NCI-H69 (cell line): ENCODE measurements around the gene REEP1.
"Not testable (repeated sequence)": the region's sequence is repeated elsewhere in the genome, so short reads cannot be mapped to it uniquely, and the experiment has no call there.

Experiments used
- DNase-seq: peaks from one replicate; lab custom pipeline; 2025; lab: John Stamatoyannopoulos, UW

Gene REEP1

DNA sequence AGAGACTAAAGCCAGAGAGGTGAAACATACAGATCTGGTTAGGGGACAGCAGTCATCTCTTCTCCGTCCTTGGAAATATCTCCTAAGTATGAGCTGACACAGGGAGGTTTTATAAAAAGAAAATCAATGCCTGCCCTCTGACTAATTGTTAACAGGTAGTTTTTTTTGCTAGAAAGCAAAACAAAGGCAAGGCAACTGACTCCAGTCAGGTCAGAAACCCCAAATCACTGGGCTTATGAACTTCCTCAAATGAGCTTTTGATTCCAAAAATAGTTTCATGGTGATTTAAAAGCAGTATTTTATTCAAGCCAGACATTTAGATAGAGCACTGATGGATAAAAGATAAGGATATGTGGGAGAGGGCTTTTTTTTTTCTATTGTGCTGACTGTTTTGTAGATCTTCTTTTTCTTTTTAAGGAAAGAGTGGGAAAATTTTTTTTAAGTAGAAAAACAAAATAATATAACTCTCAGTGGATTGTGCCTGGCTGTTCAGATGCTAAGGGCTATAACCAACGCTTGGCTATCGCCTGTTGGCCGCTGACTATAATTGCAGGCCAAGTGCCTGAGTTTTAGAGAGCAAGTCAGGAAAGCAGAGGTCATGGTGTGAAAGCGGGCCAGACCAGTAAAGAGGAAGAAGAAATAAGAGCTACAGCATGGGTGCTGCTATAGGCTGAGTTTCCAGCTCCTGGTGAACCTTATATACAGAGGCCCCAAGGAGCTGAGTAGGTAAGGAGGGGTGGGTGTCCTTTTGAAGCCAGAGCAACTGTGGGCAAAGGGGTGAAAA is 93.3 kb downstream of the REEP1 start:
- no peak for DNase-seq

DNA sequence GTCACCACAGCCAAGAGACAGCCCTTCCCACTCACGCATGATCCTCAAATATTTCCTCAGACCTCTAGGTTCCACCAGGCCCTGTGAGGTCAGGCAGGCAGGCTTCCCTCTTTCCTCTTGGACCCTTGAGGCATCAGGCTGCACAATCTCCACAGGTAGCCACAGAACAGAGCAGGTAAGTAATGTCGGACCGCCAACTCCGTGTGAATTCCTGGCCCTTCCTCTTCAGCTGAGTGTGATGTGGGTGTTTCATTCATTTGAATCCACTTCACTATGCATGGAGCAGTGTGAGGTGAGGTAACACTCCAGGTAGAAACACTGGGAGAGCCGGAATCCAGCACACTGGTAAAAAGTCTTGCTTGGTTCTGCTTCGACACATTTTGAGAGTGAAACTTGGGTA is 94.2 kb downstream of the REEP1 start:
- no peak for DNase-seq

DNA sequence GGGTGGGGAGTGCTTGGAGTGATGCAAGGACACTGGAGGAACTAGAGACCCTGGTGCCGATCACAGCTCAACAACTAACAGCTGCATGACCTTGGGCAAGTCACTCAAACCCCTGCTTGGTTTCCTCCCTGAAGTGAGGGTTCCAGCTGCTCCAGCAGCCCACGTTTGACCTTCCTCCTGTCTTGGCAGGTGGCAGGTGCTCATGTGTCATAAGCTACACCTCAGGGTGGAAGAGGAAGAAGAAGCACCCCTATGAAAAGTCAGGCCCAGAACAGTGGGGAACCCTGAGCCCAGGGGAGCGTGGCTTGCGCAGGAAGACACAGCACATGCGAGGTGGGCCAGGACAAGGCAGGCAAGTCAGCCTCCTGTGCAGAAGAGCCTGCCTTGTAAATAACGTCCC is 95.8 kb downstream of the REEP1 start:
- DNase-seq: no peak

DNA sequence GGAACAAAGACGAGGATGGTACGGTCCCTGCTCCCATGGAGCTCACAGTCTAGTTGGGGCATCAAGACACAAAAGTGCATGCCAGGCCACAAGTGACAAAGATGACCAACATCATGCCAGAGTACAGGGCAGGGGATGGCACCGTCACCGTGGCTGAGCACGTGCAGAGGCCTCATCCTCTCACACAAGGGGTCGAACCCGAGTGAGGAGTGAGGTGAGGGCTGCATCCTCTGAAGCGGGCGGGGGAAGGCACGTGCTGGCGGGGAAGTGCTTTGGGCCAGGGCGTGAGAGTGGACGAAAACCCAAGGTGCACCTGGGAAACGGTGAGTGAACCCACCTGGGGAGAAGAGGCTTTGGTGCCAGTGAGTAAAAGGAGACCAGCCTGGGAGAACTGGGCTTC is 97.2 kb downstream of the REEP1 start:
- DNase-seq: no peak

DNA sequence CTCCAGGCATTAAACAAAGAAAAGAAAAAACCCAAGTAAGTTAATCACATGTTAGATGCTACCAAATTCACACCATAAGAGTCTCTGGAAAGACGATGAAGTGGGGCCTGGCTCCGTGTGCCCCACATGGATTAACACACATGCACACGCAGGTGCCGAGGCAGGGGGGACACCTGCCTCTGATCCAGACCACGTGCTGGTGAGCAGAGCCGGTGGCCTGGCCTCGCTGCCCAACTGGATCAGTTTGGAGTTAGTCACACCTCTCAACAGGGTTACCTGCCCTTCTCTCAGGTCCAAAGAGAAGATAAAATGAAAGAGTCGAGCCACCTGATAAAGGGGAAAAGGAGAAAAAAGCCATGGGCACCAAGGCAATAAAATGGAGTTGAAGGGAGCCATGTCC is 97.7 kb downstream of the REEP1 start:
- no peak for DNase-seq

DNA sequence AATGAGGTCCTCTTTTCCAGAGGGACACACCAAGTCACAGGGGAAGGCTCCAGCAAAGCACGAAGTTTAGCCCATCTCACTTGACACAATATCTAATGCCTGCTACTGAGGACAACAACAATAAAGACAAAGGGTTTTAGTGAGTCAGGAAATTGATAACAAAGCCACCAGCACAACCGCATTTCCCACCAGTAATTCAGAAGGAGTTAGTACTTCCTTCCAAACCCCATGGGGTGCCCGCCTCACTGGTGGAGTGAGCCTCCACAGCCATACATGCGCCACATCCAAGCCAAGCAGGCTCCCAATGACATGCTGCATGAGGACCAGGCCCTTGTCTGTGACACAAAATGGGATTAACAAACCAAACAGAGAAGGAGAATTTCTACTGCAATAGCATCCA is 98.1 kb downstream of the REEP1 start:
- no peak for DNase-seq

DNA sequence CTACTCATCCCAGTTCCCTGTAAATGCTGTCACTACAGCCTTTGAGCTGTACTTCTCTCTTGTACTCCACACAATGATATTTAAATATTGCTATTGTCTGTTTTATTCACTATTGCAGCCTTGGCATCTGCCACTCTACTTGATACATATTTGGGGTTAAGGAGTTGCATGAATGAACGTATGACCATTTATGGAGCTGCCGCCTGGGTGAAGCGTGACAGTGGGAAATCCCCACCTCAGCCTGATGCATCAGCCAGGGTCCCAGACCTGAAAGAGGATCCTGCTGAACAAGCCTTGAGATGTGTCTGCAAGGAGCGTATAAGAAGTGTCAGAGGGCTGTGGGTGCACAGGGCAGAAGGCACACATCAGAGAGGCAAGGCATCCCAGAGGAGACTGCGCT is 99.1 kb downstream of the REEP1 start:
- DNase-seq: no peak

DNA sequence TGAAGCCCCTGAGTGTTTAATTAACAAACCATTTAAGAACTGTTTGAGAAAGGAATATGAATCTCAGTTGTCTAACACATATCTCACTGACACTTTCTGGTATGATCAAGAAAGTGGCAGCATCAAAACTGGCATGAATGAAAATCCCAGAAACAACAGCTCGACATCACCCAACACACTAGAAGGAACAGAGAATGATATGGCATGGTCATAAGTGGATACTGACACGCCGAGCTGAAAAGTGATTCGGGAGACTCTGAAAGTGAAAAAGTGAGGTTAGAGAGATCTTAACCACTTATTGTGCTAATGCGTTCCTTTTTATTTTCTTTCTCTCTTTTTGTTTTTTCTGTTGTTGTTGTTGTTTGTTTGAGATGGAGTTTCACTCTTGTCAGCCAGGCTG is 100.3 kb downstream of the REEP1 start:
- no peak for DNase-seq

DNA sequence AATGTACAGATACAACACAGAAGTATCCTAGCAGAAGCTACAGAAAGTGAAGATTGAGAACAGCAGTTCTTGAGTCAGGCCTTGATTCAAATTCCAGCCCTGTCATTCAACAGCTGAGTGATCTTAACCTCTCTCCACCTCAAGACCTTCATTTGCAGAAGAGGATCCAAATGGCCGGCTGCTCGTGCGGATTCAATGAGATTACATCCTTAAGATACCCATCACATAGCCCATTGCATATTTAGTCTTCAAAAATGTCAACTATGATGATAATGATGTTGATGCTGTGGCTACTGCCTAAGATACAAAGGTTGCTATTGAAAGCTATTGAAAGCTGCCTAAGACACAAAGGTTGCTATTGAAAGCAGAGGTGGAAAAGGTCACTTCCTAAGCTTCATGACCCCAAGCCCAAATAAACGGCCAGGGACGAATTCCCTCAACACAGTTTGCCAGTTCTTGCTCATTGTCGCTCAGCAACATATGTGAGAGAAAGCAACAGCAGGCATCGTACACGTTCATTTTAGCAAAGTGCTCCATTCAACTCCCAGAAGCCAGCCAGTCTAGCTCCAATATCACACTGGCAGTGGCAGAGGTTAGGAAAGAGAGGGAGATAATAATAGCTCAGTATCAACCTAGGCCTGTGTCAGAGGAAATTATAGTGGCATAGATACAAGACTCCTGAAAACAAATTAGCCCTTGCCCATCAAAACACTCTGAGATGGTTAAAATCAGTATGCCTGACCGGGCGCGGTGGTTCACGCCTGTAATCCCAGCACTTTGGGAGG is 102.0 kb downstream of the REEP1 start:
- DNase-seq: no peak

DNA sequence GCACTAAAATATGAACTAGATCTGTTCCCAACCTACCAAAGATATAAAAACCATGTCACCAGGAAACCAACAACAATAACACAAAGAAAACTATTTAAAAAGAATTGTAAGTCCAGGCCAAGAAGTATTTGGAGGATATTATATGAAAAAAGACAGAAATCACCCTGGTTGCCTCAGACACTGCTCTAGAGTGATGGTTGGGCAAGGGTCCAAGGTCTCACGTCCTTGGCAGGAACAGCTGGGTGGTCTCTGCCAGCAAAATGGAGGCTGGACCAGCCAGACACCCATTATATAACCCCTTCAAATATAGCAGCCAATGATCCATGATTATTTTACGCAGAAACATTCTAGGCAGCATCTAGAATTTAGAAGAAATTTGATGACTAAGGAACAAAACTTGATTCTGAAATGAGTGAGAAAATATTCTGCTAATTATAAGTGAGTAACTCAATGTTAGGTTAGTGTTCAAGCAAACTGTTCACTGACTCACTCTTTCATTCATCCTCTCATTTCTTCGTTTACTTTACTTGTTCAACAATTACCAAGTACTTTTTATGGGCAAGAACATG is 102.8 kb downstream of the REEP1 start:
- no peak for DNase-seq

DNA sequence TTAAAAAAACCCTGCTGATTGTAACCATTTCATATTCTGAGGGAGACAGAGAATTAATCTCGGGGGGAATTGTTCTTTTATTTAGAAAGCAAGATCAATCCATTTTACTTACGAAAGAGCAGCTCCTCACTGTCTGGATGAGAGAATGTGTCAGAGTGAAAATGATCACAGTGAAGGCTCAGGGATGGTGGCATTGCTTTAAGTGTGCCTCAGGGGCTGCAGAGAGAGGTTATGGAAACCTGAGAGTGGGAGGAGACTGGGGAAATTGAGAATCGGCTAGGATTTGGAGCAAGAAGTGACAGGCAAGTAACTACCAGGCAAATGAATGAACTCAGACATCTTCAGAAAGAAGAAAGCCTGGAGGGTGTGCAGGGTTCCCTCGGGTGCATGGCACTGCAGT is 104.0 kb downstream of the REEP1 start:
- DNase-seq: no peak

DNA sequence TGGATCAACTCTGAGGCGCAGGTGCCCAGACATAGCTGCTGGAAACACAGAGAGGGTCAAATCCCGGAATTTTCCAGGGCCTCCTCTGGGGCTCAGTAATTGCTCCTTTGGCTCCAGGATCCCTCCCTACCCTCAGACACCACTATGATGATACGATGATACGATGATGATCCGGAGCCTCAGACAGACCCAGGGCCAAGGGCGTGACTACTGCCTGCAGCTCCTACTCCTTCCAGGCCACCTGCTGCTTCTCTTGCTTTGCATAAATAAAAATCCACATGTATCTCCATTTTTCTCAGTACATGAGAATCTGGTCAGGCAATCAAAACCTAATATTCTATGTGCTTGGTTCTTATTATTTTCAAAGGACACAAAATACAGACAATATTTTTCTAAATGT is 104.5 kb downstream of the REEP1 start:
- DNase-seq: no peak

DNA sequence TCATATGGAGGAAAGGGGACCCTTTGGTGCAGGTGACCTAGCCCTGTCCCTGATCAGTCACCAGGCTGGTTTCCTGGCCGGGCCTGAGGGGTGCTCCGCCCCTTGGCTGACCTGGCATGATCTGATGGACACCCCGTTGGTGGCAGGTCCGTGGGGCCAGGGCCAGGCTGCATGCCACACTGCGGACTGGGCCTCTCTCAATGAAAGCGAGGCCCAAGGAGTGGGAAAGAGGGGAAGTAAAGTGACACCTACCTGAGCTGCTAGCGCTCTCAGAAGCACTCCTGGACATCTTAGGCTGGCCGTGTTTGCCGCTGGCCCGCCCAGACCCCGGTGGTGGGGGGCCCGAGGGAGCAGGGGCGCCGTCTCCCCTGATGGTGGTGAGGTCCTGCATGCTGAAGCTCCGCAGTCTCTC is 105.0 kb downstream of the REEP1 start:
- DNase-seq: no peak

DNA sequence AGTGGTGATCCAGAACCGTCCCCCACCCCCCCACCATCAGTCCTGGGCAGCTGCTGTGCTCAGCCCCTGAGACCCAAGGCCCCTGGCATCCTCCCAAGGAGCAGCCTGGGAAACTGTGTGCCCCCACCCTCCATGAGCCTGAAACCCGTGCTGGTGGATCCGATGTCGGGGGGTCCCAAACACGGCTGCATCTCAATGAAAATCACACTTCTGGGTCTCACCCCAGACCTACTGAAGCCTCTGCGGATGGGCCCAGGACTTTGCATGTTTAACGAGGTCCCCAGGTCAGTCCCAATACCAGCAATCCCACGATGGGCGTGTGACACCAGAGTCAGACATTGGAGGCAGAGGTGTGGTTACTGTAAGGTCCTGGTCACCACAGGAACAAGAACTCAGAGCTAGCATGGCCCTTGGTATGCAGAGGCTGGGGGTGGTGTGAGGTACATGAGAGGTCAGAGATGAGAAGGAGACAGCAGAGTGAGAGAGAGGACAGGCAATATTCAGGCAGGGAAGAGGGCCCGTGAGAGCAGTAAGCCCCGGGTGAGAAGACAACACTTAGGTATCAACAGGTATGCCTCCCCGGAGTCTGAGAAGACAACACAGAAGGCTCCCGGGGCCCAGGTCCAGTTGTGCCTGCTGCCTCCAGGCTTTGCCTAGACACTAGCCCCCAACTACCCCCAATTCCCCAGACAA is 105.6 kb downstream of the REEP1 start:
- no peak for DNase-seq

DNA sequence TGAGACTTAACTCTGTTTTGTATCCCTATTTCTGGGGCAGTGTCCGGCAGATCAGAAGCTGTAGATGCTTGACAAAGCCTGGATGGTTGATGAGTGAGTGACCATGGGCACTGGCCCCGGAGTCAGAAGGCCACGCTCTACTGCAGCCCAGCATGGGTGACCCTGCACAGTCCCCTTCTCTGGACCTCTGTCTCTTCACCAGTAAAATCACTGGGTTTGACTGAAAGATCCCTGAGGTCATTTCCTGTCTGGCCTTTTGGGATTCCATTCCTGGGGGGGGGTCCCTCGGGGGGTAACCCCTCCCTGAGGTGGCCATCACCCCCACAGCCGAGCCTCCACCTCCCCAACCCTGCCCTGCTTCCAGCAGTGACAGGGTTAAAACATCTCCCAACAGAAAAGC is 106.5 kb downstream of the REEP1 start:
- no peak for DNase-seq

DNA sequence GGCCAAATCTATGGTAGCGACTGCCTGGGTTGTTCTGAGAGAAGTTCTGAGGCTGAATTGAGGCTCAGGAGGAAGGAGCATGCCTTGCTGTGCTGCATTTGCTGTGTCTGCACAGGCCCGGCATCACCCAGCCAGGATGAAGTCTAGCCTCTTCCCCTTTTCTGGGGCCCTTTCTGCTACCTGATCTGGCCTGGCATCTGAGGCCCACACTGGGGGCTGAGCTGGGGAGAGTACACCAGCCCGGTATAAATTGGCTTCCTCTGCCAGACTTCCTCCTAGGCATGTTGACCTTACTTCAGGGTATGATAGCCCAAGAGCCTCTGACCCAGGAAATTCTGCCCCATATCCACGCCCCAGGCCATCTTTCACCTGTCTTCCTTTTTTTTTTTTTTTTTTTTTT is 108.2 kb downstream of the REEP1 start:
- no peak for DNase-seq

DNA sequence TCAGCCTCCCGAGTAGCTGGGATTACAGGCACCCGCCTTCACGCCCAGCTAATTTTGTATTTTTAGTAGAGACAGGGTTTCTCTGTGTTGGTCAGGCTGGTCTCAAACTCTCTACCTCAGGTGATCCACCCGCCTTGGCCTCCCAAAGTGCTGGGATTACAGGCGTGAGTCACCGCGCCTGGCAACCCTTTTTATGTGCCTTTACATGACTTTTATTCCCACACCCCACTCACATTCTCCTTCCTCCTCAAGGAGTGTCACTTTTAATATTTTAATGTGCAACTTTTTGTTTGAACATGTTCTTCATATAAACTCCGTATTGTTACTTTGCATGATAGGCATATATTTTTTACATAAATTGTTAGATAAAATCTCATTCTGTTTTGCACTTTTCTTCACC is 108.9 kb downstream of the REEP1 start:
- not testable (repeated sequence) for DNase-seq

DNA sequence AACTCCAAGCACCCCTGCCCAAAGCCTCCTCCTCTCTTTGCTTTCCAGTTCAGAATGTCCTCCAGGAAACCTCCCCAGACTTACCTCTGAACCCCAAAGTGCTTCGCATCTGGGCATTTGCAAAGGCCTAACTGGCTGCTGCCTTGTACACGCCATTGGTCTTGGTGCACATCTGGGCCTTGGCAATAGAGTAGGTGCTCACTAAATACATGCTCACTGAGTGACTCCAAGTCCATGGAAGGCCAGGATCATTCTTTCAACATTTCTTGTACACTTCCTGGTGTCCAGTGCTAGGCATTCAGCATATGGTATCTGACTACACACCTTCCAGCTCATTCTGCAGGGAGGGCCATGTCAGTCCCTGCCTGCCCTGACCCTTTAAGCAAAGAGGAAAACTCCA is 109.7 kb downstream of the REEP1 start:
- no peak for DNase-seq

DNA sequence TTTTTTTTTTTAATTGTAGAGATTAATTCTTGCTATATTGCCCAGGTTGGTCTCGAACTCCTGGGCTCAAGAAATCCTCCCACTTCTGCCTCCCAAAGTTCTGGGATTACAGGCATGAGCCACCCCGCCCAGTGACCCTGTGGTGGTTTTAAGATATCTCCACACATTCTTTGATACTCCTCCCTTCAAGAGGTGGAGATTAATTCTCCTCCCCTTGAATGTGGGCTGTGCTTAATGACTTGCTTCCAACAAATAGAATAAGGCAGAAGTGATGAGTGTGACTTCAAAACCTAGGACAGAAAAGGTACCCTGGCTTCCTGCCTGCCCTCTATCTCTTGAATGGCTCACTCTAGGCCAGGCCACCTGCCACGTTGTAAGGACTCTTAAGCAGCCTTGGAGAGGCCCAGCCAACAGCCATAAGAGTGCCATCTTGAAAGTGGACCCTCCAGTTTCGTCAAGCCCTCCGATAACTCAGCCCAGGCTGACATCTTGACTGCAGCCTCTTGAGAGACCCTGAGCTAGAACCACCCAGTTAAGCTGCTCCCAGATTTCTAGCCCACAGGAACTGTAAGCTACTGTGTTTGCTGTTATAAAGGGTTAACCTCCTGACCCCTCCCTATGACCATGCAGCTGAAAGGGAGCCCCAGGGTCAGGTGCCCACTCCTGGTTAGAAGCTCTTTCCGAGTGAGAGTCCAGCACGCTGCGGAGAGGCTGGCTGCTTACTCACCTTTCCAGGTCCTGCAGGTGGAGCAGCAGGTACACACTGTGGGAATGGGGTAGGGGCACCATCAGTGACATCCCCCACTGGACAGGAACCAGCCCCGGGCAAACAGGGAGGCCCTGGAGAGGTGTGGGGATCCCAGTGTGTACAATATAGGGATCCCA is 110.5 kb downstream of the REEP1 start:
- no peak for DNase-seq

DNA sequence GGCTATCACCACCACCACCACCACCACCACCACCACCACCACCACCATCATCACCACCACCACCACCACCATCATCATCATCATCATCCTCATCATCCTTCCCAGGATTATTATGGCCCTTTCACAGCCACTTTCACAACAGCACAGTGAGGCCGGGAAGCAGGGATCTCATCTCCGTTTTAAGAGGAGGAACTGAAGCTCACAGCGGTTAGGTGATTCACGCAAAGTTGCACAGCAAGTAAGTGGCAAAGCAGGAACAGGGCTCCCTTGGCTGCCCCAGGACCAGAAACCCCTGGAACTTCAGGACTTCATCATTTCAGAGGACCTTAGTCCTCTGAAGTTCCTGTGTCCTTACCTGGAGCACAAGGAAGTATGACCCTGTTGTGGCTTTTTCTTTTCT is 111.4 kb downstream of the REEP1 start:
- no peak for DNase-seq

DNA sequence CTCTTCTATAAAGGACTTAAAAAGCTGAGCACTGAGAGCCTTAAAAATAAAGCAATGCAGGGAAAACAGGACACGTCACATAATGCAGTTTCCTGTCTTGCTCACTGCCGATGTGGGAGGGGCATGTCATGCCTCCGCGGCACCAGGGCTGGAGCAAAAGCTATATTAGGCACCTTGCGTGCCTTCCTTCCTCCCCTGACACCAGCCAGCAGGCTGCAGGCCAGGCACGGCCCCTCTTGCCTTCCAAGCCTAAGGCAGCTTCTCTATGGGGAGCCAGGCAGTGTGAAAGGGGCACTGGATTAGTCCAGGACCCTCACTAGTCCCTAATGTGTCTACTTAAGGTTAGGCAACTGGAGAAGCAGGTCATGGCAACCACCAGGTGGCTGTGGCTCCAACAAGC is 111.8 kb downstream of the REEP1 start:
- DNase-seq: no peak
